ENCODE data around the gene NCAM1. TPM values are rescaled to one million over a fixed set of nuclear protein-coding genes. Genes with fewer than 3 reads are reported as not detected.

NCAM1 gene
- total RNA-seq, 4 donors from 2014 or later = 56.3 to 193 (median 70.2) TPM

DNA sequence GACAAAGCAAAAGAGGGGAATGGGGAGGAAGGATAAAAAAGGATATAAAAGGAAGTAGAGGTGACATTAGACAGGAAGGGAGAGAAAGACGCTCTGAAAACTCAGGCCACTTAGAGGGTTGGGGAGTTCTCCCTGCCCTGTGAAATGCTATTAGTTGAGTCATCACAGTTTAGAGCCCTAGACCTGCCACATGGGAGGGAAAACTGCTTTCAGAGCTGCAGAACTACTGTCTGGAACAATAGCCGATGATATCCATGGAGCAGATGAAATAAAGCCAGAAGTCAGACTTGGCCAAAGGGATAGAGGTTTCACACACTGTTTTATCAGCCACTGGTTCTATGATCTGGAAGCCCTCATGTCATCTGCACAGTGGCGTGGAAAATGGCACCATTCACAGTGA is 157.9 kb downstream of the NCAM1 start:
- WGBS, 2 donors (ENCODE audit: low coverage in 1 of 2) = 41 to 45% methylated on average over 1 to 3 of the region's 3 CpGs
- H3K27ac ChIP-seq = peak overlapping the region in 1 of 4 donors; percentile 30
- peaks cover 0 to 43% (median 8%) of the 10 kb centered on the region in 3 donors for H3K4me1 ChIP-seq

DNA sequence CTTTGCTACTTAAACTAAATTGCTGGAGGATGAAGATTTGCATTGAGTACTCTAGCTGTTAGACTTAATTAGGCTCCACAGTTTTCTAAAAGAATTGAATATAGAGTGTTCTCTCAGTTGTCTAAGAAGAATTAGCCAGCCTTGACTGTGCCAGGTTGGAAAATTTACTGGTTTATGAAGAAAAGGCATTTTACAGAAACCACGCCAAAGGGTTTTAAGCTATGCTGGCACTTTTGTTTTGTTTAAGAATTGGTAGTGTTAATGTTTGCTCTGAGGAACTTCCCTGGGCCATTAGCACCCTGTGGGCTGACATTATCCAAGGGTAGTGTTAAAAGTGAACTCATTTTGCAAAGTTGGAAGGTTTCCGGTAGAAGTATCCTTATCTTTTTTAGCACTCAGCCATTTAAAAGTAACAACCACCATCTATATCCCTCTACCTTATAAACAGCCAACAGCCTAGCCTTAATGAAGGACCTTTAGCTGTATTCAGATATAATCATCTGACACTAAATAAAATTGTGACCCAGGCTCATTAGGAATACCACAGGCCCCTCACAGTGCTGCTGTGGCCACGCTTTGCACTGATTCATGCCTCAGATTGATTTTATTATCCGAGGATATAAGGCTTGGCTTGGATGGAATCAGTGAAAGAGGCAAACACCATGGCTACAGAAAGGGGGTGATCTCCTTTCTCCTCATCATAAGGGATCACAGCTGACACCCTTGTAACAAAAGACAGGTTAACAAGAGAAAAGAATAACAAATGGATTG is 158.9 kb downstream of the NCAM1 start:
- no peaks in the 10 kb centered on the region for H3K9me3 ChIP-seq
- H3K27me3 ChIP-seq = no peaks in the 10 kb centered on the region
- peak overlapping the region in 1 of 4 donors; percentile 30 for H3K27ac ChIP-seq
- no peak for ATAC-seq
- no peaks in the 10 kb centered on the region for H3K36me3 ChIP-seq
- TF ChIP-seq POLR2AphosphoS5 (IDR thresholded peaks at IDR 0.05) = no peak
- no peak for TF ChIP-seq EP300 (IDR thresholded peaks at IDR 0.05)
- no peak for TF ChIP-seq POLR2A (IDR thresholded peaks at IDR 0.05)
- TF ChIP-seq, protein P1, sequence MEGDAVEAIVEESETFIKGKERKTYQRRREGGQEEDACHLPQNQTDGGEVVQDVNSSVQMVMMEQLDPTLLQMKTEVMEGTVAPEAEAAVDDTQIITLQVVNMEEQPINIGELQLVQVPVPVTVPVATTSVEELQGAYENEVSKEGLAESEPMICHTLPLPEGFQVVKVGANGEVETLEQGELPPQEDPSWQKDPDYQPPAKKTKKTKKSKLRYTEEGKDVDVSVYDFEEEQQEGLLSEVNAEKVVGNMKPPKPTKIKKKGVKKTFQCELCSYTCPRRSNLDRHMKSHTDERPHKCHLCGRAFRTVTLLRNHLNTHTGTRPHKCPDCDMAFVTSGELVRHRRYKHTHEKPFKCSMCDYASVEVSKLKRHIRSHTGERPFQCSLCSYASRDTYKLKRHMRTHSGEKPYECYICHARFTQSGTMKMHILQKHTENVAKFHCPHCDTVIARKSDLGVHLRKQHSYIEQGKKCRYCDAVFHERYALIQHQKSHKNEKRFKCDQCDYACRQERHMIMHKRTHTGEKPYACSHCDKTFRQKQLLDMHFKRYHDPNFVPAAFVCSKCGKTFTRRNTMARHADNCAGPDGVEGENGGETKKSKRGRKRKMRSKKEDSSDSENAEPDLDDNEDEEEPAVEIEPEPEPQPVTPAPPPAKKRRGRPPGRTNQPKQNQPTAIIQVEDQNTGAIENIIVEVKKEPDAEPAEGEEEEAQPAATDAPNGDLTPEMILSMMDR (IDR thresholded peaks at IDR 0.05) = no peak
- H3K4me3 ChIP-seq = no peak overlapping the region
- peaks cover 0 to 33% (median 4%) of the 10 kb centered on the region in 3 donors for H3K4me1 ChIP-seq
- 24 to 64% methylated on average over 2 to 3 of the region's 4 CpGs for WGBS, 2 donors (ENCODE audit: low coverage in 1 of 2)

More for the DNA sequence above, 157.9 kb downstream of the NCAM1 start:
- ATAC-seq = peak; percentile 7
- Histone ChIP-seq H3K9me3 (no peaks in the 10 kb centered on the region), H3K4me3 (no peak overlapping the region), H3K36me3 (no peaks in the 10 kb centered on the region), H3K27me3 (no peaks in the 10 kb centered on the region)
- TF ChIP-seq, protein P1 (IDR thresholded peaks at IDR 0.05) = no peak
- TF ChIP-seq POLR2A (IDR thresholded peaks at IDR 0.05) = no peak

DNA sequence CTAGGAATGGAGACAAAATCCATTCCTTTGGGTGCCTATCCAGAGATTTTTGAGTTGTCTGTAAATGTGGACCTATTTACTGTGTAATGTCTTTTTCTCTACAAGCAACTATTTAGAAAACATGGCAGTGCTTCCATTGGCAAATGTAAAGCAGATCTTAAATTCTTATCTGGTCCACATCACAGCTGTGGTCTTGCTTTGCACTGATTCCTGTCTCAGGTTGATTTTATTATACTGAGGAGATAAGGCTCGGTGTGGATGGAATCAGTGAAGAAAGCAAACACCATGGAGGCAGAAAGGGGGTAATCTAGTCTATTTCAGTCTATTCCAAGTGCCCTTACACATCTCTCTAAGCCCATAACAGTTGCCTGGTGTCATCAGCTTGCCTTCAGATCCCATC is 160.5 kb downstream of the NCAM1 start:
- H3K27ac ChIP-seq = no peak overlapping the region
- no peaks in the 10 kb centered on the region for H3K27me3 ChIP-seq
- no peaks in the 10 kb centered on the region for H3K9me3 ChIP-seq
- peaks cover 0 to 31% (median 4%) of the 10 kb centered on the region in 3 donors for H3K4me1 ChIP-seq
- 60 to 82% methylated on average over 1 of the region's 1 CpG for WGBS, 2 donors (ENCODE audit: low coverage in 1 of 2)
- no peak for ATAC-seq
- no peak for TF ChIP-seq EP300 (IDR thresholded peaks at IDR 0.05)
- no peak for TF ChIP-seq POLR2AphosphoS5 (IDR thresholded peaks at IDR 0.05)
- no peak for TF ChIP-seq POLR2A (IDR thresholded peaks at IDR 0.05)
- TF ChIP-seq, protein P1 (IDR thresholded peaks at IDR 0.05) = no peak
- no peak overlapping the region for H3K4me3 ChIP-seq
- no peaks in the 10 kb centered on the region for H3K36me3 ChIP-seq

DNA sequence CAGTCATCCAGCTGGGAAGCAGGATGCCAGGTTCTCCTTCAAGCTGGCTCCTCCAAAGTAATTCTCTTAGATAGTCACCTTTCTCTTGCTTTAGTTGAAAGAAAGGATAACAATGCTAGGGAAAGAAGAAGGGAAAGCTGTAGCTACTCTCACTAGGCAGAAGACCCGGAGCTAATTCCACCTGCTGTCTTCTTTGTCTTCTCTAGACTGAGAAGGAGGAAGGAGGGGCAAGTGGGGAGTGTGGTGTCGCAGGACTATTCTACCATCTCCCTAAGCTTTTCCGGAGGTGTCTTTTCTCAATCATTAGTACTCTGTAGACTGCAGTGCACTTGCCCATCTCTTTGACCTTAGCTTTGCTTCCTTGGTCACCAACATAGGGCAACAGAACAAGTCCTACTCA is 162.8 kb downstream of the NCAM1 start:
- WGBS, 2 donors (ENCODE audit: low coverage in 1 of 2) = 90 to 94% methylated on average over 3 of the region's 3 CpGs
- no peak overlapping the region for H3K27ac ChIP-seq
- ATAC-seq = no peak

More for the DNA sequence above, 162.8 kb downstream of the NCAM1 start:
- Histone ChIP-seq H3K4me3 (no peak overlapping the region), H3K36me3 (no peaks in the 10 kb centered on the region), H3K4me1 (peaks cover 0 to 28% (median 4%) of the 10 kb centered on the region in 3 donors), H3K27me3 (no peaks in the 10 kb centered on the region), H3K9me3 (no peaks in the 10 kb centered on the region)
- TF ChIP-seq, protein P1 (IDR thresholded peaks at IDR 0.05) = no peak
- TF ChIP-seq EP300 (IDR thresholded peaks at IDR 0.05) (no peak), POLR2AphosphoS5 (IDR thresholded peaks at IDR 0.05) (no peak), POLR2A (IDR thresholded peaks at IDR 0.05) (no peak)
